Loucy (cell line): ENCODE data around the gene SAXO1.

Source experiments
- H2AFZ ChIP-seq: fragments of 200-600 bp; sonication (generic); 2 replicates; pipeline ENCODE4 v1.6.0; 2016; ENCODE audit warnings: antibody characterized with exemption, mild to moderate bottlenecking, low read length, moderate library complexity
- H3F3A ChIP-seq: fragments of 200-600 bp; 2 replicates; pipeline ENCODE4 v1.6.0; 2016; ENCODE audit warnings: antibody characterized with exemption, low read depth, mild to moderate bottlenecking
- H3K27me3 ChIP-seq: fragments of 200-600 bp; sonication (generic); 2 replicates; pipeline ENCODE4 v1.6.1; 2014; ENCODE audit warnings: low read length, mild to moderate bottlenecking; ENCODE audit not compliant: insufficient read depth, poor library complexity, severe bottlenecking
- H3K36me3 ChIP-seq: fragments of 200-600 bp; sonication (generic); 2 replicates; pipeline ENCODE4 v1.6.1; 2016; ENCODE audit warnings: low read length; ENCODE audit not compliant: insufficient read depth
- H3K4me1 ChIP-seq: fragments of 200-600 bp; sonication (generic); 2 replicates; pipeline ENCODE4 v1.5.1; 2014; ENCODE audit warnings: low read length, mild to moderate bottlenecking; ENCODE audit not compliant: insufficient read depth, poor library complexity, severe bottlenecking
- H3K4me2 ChIP-seq: fragments of 200-600 bp; sonication (generic); 2 replicates; pipeline ENCODE4 v1.6.0; 2014; ENCODE audit warnings: antibody characterized with exemption, low read length, low read depth, mild to moderate bottlenecking; ENCODE audit not compliant: poor library complexity, severe bottlenecking
- H3K4me3 ChIP-seq: fragments of 200-600 bp; sonication (generic); 2 replicates; pipeline ENCODE4 v1.5.1; 2014; ENCODE audit warnings: low read length, mild to moderate bottlenecking, mixed read lengths; ENCODE audit not compliant: poor library complexity, severe bottlenecking
- H3K79me2 ChIP-seq: fragments of 200-600 bp; sonication (generic); 2 replicates; pipeline ENCODE4 v1.6.1; 2014; ENCODE audit warnings: low read length; ENCODE audit not compliant: insufficient read depth
- H3K9ac ChIP-seq: fragments of 200-600 bp; sonication (generic); 2 replicates; pipeline ENCODE4 v1.6.0; 2014; ENCODE audit warnings: mild to moderate bottlenecking, low read depth, low read length, moderate library complexity; ENCODE audit not compliant: poor library complexity, severe bottlenecking
- H3K9me2 ChIP-seq: fragments of 200-600 bp; sonication (generic); replicated peaks from 2 replicates; pipeline ENCODE4 v1.6.1; 2016; ENCODE audit warnings: low read depth, low read length, mixed read lengths
- H3K9me3 ChIP-seq: fragments of 200-600 bp; sonication (generic); 2 replicates; pipeline ENCODE4 v1.6.1; 2014; ENCODE audit warnings: mild to moderate bottlenecking, antibody characterized with exemption, low read length, low read depth; ENCODE audit not compliant: insufficient read depth
- H4K20me1 ChIP-seq: fragments of 200-600 bp; sonication (generic); 2 replicates; pipeline ENCODE4 v1.6.0; 2014; ENCODE audit warnings: antibody characterized with exemption, low read length, mild to moderate bottlenecking; ENCODE audit not compliant: insufficient read depth, poor library complexity, severe bottlenecking
- EZH2phosphoT487 ChIP-seq: fragments of 200-600 bp; IDR thresholded peaks from 2 replicates; pipeline ENCODE4 v1.6.1; 2018; ENCODE audit warnings: antibody characterized with exemption, mild to moderate bottlenecking, moderate library complexity, borderline replicate concordance
- TF ChIP-seq, protein P1 (sequence below): fragments of 200-600 bp; sonication (generic); conservative IDR thresholded peaks from 2 replicates; pipeline ENCODE4 v1.5.1; 2014; ENCODE audit warnings: mild to moderate bottlenecking, antibody characterized with exemption, low read length

Gene SAXO1, protein sequence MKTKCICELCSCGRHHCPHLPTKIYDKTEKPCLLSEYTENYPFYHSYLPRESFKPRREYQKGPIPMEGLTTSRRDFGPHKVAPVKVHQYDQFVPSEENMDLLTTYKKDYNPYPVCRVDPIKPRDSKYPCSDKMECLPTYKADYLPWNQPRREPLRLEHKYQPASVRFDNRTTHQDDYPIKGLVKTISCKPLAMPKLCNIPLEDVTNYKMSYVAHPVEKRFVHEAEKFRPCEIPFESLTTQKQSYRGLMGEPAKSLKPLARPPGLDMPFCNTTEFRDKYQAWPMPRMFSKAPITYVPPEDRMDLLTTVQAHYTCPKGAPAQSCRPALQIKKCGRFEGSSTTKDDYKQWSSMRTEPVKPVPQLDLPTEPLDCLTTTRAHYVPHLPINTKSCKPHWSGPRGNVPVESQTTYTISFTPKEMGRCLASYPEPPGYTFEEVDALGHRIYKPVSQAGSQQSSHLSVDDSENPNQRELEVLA

DNA sequence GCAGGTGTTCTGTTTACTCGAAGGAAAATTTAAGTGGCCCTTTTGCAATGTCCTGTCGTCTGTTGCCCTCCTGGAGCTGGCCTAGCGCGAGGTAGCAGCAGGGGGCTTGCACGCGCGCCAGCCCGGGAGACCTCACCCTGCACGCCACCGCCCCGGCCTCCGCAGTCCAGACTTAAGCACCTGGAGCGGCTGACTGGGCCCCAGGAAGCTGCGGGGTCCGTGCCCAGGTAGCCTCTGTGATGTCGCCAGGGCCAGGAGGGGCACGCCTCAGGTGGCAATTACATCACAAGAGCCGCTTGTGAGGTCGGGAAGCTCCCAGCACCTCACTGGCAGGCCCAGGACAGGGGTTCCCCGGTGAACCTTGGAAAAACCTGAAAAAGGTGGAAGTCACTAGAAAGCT, at the start of gene SAXO1:
Gene SAXO1, minus strand, starts transcription at position 195 of the 400 bp plus-strand sequence. CDS start 301 bp downstream, outside the sequence.
- Histone ChIP-seq H3F3A (no peaks in the 10 kb centered on the region), H3K9ac (no peak within 1 kb of the TSS), H3K36me3 (no peaks in the 10 kb centered on the region), H3K4me3 (no peak within 1 kb of the TSS), H3K9me2 (no peaks in the 10 kb centered on the region), H2AFZ (no peak within 1 kb of the TSS), H3K4me1 (no peaks in the 10 kb centered on the region), H3K9me3 (no peaks in the 10 kb centered on the region), H3K27me3 (no peaks in the 10 kb centered on the region), H4K20me1 (no peaks in the 10 kb centered on the region), H3K79me2 (no peaks in the 10 kb centered on the region), H3K4me2 (no peak within 1 kb of the TSS)
- TF ChIP-seq EZH2phosphoT487, result no peak
- TF ChIP-seq, protein P1, sequence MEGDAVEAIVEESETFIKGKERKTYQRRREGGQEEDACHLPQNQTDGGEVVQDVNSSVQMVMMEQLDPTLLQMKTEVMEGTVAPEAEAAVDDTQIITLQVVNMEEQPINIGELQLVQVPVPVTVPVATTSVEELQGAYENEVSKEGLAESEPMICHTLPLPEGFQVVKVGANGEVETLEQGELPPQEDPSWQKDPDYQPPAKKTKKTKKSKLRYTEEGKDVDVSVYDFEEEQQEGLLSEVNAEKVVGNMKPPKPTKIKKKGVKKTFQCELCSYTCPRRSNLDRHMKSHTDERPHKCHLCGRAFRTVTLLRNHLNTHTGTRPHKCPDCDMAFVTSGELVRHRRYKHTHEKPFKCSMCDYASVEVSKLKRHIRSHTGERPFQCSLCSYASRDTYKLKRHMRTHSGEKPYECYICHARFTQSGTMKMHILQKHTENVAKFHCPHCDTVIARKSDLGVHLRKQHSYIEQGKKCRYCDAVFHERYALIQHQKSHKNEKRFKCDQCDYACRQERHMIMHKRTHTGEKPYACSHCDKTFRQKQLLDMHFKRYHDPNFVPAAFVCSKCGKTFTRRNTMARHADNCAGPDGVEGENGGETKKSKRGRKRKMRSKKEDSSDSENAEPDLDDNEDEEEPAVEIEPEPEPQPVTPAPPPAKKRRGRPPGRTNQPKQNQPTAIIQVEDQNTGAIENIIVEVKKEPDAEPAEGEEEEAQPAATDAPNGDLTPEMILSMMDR, result no peak

DNA sequence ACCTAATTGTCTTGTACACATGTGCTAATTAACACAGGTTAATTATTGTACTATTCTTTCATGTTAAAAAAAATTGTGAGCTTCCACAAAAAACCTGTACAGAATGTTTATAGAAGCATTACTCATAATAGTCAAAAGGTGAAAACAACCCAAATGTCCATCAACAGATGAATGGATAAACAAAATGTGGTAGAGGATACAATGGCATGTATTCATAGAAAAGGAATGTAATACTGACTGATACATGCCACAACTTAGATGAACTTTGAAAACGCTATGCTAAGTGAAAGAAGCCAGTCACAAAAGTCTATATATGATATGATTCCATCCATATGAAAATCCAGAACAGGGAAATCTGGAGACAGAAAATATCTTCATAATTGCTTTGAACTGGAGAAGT, 41.8 kb upstream of the SAXO1 start:
- no peaks in the 10 kb centered on the region for H3K79me2 ChIP-seq
- no peak for TF ChIP-seq EZH2phosphoT487
- no peak overlapping the region for H3K9ac ChIP-seq
- H2AFZ ChIP-seq, result no peak overlapping the region
- H3K36me3 ChIP-seq, result peaks cover 79% of the 10 kb centered on the region
- no peaks in the 10 kb centered on the region for H3K4me1 ChIP-seq
- H3K9me3 ChIP-seq, result peaks cover 4% of the 10 kb centered on the region; the same call in 1 of the 2 replicates
- H3K4me3 ChIP-seq, result no peak overlapping the region
- no peaks in the 10 kb centered on the region for H3F3A ChIP-seq
- no peak overlapping the region for H3K4me2 ChIP-seq
- no peaks in the 10 kb centered on the region for H3K9me2 ChIP-seq
- H4K20me1 ChIP-seq, result no peaks in the 10 kb centered on the region
- H3K27me3 ChIP-seq, result no peaks in the 10 kb centered on the region

GRCh38 chr9:19074229-19074628, 41.2 kb upstream of the SAXO1 start:
- no peak overlapping the region for H2AFZ ChIP-seq
- no peaks in the 10 kb centered on the region for H3K9me2 ChIP-seq
- TF ChIP-seq, protein P1, result no peak
- no peak for TF ChIP-seq EZH2phosphoT487
- H3K9ac ChIP-seq, result no peak overlapping the region
- no peaks in the 10 kb centered on the region for H3K4me1 ChIP-seq
- H3K27me3 ChIP-seq, result no peaks in the 10 kb centered on the region
- H4K20me1 ChIP-seq, result no peaks in the 10 kb centered on the region
- H3F3A ChIP-seq, result no peaks in the 10 kb centered on the region
- no peak overlapping the region for H3K4me2 ChIP-seq
- H3K36me3 ChIP-seq, result peaks cover 81% of the 10 kb centered on the region
- no peaks in the 10 kb centered on the region for H3K79me2 ChIP-seq
- H3K4me3 ChIP-seq, result no peak overlapping the region
- H3K9me3 ChIP-seq, result peaks cover 4% of the 10 kb centered on the region; the same call in 1 of the 2 replicates
